ENCODE measurements around the gene NME4.

Gene NME4

DNA sequence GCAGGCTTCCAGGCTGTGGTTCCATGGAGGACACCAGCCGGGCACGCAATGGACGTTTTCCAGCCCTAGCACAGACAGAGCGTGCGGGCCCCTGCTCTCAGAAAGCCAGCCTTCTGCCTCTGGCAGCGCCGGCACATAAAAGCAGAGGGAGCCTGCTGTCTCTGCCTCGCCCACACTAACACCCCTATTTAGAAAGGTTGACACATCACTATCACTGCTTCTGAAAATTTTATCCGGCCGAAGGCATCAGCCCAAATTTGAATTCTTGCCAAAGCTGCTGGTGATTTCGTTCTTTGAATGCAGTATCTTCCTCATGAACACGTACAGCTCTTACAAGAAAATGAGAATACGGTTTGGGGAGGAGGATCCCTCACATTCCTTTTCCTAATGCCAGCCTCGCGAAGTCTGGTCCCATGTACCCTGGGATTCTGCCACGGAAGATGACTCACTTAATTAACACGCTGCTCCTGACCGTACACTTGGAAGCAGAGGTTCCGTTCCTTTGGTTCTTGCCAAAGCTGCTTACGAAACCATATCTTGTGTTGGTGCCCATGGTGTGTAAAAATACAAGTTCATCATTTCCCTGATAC, 27.1 kb downstream of the NME4 start (continued):
- TF ChIP-seq, protein P1, sequence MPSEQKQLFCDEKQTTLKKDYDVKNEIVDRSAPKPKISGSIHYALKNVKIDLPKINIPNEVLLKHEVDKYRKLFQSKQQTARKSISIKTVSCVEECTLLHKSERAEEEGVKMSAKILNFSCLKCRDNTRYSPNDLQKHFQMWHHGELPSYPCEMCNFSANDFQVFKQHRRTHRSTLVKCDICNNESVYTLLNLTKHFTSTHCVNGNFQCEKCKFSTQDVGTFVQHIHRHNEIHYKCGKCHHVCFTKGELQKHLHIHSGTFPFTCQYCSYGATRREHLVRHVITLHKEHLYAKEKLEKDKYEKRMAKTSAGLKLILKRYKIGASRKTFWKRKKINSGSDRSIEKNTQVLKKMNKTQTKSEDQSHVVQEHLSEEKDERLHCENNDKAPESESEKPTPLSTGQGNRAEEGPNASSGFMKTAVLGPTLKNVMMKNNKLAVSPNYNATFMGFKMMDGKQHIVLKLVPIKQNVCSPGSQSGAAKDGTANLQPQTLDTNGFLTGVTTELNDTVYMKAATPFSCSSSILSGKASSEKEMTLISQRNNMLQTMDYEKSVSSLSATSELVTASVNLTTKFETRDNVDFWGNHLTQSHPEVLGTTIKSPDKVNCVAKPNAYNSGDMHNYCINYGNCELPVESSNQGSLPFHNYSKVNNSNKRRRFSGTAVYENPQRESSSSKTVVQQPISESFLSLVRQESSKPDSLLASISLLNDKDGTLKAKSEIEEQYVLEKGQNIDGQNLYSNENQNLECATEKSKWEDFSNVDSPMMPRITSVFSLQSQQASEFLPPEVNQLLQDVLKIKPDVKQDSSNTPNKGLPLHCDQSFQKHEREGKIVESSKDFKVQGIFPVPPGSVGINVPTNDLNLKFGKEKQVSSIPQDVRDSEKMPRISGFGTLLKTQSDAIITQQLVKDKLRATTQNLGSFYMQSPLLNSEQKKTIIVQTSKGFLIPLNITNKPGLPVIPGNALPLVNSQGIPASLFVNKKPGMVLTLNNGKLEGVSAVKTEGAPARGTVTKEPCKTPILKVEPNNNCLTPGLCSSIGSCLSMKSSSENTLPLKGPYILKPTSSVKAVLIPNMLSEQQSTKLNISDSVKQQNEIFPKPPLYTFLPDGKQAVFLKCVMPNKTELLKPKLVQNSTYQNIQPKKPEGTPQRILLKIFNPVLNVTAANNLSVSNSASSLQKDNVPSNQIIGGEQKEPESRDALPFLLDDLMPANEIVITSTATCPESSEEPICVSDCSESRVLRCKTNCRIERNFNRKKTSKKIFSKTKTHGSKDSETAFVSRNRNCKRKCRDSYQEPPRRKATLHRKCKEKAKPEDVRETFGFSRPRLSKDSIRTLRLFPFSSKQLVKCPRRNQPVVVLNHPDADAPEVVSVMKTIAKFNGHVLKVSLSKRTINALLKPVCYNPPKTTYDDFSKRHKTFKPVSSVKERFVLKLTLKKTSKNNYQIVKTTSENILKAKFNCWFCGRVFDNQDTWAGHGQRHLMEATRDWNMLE (tag by site-specific recombination; conservative IDR thresholded peaks at IDR 0.05; ENCODE audit: low read depth): no peak
- TF ChIP-seq, protein P2, sequence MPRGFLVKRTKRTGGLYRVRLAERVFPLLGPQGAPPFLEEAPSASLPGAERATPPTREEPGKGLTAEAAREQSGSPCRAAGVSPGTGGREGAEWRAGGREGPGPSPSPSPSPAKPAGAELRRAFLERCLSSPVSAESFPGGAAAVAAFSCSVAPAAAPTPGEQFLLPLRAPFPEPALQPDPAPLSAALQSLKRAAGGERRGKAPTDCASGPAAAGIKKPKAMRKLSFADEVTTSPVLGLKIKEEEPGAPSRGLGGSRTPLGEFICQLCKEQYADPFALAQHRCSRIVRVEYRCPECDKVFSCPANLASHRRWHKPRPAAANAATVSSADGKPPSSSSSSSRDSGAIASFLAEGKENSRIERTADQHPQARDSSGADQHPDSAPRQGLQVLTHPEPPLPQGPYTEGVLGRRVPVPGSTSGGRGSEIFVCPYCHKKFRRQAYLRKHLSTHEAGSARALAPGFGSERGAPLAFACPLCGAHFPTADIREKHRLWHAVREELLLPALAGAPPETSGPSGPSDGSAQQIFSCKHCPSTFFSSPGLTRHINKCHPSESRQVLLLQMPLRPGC (tag by site-specific recombination; IDR thresholded peaks at IDR 0.05): no peak
- TF ChIP-seq, protein P3, sequence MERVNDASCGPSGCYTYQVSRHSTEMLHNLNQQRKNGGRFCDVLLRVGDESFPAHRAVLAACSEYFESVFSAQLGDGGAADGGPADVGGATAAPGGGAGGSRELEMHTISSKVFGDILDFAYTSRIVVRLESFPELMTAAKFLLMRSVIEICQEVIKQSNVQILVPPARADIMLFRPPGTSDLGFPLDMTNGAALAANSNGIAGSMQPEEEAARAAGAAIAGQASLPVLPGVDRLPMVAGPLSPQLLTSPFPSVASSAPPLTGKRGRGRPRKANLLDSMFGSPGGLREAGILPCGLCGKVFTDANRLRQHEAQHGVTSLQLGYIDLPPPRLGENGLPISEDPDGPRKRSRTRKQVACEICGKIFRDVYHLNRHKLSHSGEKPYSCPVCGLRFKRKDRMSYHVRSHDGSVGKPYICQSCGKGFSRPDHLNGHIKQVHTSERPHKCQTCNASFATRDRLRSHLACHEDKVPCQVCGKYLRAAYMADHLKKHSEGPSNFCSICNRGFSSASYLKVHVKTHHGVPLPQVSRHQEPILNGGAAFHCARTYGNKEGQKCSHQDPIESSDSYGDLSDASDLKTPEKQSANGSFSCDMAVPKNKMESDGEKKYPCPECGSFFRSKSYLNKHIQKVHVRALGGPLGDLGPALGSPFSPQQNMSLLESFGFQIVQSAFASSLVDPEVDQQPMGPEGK (tag by site-specific recombination; IDR thresholded peaks at IDR 0.05): no peak
- no peak for TF ChIP-seq SALL2 (tag by site-specific recombination; IDR thresholded peaks at IDR 0.05; ENCODE audit: borderline replicate concordance)
- TF ChIP-seq ZNF350 (tag by site-specific recombination; IDR thresholded peaks at IDR 0.05): no peak
- no peak for TF ChIP-seq ZNF488 (tag by site-specific recombination; IDR thresholded peaks at IDR 0.05)
- peak; percentile 49 for TF ChIP-seq ZFHX2 (tag by site-specific recombination; conservative IDR thresholded peaks at IDR 0.05)
- TF ChIP-seq ZBTB1 (tag by site-specific recombination; IDR thresholded peaks at IDR 0.05): no peak
- TF ChIP-seq, protein P4, sequence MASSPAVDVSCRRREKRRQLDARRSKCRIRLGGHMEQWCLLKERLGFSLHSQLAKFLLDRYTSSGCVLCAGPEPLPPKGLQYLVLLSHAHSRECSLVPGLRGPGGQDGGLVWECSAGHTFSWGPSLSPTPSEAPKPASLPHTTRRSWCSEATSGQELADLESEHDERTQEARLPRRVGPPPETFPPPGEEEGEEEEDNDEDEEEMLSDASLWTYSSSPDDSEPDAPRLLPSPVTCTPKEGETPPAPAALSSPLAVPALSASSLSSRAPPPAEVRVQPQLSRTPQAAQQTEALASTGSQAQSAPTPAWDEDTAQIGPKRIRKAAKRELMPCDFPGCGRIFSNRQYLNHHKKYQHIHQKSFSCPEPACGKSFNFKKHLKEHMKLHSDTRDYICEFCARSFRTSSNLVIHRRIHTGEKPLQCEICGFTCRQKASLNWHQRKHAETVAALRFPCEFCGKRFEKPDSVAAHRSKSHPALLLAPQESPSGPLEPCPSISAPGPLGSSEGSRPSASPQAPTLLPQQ (tag by site-specific recombination; IDR thresholded peaks at IDR 0.05): 0 out of 2 replicates have a peak, but pooled peaks have one; percentile 28
- TF ChIP-seq ZNF707 (tag by site-specific recombination; IDR thresholded peaks at IDR 0.05): no peak
- peak; percentile 93 for TF ChIP-seq ZNF600 (tag by site-specific recombination; IDR thresholded peaks at IDR 0.05)
- no peak for TF ChIP-seq ZNF202 (tag by site-specific recombination; IDR thresholded peaks at IDR 0.05; ENCODE audit: borderline replicate concordance)
- peak; percentile 77; the same call in 1 of the 2 replicates for TF ChIP-seq ZEB2 (tag by site-specific recombination; IDR thresholded peaks at IDR 0.05)
- TF ChIP-seq, protein P5, sequence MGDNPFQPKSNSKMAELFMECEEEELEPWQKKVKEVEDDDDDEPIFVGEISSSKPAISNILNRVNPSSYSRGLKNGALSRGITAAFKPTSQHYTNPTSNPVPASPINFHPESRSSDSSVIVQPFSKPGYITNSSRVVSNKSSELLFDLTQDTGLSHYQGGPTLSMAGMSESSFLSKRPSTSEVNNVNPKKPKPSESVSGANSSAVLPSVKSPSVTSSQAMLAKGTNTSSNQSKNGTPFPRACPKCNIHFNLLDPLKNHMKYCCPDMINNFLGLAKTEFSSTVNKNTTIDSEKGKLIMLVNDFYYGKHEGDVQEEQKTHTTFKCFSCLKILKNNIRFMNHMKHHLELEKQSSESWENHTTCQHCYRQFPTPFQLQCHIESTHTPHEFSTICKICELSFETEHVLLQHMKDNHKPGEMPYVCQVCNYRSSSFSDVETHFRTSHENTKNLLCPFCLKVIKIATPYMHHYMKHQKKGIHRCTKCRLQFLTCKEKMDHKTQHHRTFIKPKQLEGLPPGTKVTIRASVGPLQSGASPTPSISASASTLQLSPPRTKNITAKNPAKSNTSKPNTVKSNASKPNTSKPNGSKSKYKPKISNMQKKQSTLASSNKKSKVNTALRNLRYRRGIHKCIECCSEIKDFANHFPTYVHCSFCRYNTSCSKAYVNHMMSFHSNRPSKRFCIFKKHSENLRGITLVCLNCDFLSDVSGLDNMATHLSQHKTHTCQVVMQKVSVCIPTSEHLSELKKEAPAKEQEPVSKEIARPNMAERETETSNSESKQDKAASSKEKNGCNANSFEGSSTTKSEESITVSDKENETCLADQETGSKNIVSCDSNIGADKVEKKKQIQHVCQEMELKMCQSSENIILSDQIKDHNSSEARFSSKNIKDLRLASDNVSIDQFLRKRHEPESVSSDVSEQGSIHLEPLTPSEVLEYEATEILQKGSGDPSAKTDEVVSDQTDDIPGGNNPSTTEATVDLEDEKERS (tag by site-specific recombination; IDR thresholded peaks at IDR 0.05): no peak
- no peak for TF ChIP-seq ZNF776 (tag by site-specific recombination; IDR thresholded peaks at IDR 0.05; ENCODE audit: borderline replicate concordance)
- TF ChIP-seq ZNF2 (tag by site-specific recombination; IDR thresholded peaks at IDR 0.05): 0 out of 2 replicates have a peak, but pooled peaks have one; percentile 44
- TF ChIP-seq, protein P6, sequence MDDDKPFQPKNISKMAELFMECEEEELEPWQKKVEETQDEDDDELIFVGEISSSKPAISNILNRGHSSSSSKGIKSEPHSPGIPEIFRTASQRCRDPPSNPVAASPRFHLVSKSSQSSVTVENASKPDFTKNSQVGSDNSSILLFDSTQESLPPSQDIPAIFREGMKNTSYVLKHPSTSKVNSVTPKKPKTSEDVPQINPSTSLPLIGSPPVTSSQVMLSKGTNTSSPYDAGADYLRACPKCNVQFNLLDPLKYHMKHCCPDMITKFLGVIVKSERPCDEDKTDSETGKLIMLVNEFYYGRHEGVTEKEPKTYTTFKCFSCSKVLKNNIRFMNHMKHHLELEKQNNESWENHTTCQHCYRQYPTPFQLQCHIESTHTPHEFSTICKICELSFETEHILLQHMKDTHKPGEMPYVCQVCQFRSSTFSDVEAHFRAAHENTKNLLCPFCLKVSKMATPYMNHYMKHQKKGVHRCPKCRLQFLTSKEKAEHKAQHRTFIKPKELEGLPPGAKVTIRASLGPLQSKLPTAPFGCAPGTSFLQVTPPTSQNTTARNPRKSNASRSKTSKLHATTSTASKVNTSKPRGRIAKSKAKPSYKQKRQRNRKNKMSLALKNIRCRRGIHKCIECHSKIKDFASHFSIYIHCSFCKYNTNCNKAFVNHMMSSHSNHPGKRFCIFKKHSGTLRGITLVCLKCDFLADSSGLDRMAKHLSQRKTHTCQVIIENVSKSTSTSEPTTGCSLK (tag by site-specific recombination; IDR thresholded peaks at IDR 0.05): no peak
- TF ChIP-seq, protein P7, sequence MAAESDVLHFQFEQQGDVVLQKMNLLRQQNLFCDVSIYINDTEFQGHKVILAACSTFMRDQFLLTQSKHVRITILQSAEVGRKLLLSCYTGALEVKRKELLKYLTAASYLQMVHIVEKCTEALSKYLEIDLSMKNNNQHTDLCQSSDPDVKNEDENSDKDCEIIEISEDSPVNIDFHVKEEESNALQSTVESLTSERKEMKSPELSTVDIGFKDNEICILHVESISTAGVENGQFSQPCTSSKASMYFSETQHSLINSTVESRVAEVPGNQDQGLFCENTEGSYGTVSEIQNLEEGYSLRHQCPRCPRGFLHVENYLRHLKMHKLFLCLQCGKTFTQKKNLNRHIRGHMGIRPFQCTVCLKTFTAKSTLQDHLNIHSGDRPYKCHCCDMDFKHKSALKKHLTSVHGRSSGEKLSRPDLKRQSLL (tag by site-specific recombination; IDR thresholded peaks at IDR 0.05): no peak
